ENCODE measurements around the gene ZKSCAN8.

The ZKSCAN8 gene

DNA sequence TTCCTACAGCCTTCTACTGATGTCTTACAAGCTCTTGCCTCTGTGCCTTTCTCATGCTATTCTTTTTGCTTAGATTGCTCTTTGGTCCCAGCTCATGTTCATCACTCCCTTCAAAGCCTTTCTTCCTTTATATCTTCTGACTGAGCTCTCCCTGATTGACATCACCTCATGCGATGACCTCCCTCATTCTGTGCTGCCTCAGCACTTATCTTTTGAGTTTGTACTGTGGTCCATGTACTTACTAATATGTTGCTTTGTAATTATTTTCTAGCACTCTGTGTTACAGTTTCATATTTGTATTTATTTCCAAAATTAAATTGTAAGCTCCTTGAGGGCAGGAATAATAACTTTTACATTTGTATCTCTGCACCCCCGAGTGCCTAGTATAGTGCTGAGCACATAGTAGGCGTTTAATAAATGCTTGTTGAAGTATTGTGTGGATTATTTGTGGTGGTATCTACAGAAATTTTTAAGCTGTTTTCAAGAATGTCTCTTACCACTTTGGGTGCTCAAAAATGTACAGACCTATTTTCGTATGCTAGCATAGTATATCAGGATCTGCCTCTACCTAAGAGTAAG lies 17.4 kb downstream of the ZKSCAN8 start:
- H3K27me3 ChIP-seq (ENCODE audit: insufficient read depth, poor library complexity, severe bottlenecking) = no peaks in the 10 kb centered on the region
- no peak overlapping the region for H3K4me3 ChIP-seq (replicated peaks; ENCODE audit: insufficient read depth, low read length)
- DNase-seq (ENCODE audit: low read depth in 1 of 2, low spot score in 1 of 2) = no peak
- H3K27ac ChIP-seq (replicated peaks) = no peak overlapping the region
- TF ChIP-seq, protein P1, sequence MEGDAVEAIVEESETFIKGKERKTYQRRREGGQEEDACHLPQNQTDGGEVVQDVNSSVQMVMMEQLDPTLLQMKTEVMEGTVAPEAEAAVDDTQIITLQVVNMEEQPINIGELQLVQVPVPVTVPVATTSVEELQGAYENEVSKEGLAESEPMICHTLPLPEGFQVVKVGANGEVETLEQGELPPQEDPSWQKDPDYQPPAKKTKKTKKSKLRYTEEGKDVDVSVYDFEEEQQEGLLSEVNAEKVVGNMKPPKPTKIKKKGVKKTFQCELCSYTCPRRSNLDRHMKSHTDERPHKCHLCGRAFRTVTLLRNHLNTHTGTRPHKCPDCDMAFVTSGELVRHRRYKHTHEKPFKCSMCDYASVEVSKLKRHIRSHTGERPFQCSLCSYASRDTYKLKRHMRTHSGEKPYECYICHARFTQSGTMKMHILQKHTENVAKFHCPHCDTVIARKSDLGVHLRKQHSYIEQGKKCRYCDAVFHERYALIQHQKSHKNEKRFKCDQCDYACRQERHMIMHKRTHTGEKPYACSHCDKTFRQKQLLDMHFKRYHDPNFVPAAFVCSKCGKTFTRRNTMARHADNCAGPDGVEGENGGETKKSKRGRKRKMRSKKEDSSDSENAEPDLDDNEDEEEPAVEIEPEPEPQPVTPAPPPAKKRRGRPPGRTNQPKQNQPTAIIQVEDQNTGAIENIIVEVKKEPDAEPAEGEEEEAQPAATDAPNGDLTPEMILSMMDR (IDR thresholded peaks at IDR 0.05; ENCODE audit: insufficient read depth, low read length) = no peak
- TF ChIP-seq, protein P2, sequence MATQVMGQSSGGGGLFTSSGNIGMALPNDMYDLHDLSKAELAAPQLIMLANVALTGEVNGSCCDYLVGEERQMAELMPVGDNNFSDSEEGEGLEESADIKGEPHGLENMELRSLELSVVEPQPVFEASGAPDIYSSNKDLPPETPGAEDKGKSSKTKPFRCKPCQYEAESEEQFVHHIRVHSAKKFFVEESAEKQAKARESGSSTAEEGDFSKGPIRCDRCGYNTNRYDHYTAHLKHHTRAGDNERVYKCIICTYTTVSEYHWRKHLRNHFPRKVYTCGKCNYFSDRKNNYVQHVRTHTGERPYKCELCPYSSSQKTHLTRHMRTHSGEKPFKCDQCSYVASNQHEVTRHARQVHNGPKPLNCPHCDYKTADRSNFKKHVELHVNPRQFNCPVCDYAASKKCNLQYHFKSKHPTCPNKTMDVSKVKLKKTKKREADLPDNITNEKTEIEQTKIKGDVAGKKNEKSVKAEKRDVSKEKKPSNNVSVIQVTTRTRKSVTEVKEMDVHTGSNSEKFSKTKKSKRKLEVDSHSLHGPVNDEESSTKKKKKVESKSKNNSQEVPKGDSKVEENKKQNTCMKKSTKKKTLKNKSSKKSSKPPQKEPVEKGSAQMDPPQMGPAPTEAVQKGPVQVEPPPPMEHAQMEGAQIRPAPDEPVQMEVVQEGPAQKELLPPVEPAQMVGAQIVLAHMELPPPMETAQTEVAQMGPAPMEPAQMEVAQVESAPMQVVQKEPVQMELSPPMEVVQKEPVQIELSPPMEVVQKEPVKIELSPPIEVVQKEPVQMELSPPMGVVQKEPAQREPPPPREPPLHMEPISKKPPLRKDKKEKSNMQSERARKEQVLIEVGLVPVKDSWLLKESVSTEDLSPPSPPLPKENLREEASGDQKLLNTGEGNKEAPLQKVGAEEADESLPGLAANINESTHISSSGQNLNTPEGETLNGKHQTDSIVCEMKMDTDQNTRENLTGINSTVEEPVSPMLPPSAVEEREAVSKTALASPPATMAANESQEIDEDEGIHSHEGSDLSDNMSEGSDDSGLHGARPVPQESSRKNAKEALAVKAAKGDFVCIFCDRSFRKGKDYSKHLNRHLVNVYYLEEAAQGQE (IDR thresholded peaks at IDR 0.05; ENCODE audit: insufficient replicate concordance, low read depth) = no peak
- TF ChIP-seq SPI1 (IDR thresholded peaks at IDR 0.05; ENCODE audit: borderline replicate concordance, low read depth) (no peak), GABPA (IDR thresholded peaks at IDR 0.05; ENCODE audit: low read depth) (no peak), POLR2AphosphoS5 (IDR thresholded peaks at IDR 0.05; ENCODE audit: low read depth) (no peak)

DNA sequence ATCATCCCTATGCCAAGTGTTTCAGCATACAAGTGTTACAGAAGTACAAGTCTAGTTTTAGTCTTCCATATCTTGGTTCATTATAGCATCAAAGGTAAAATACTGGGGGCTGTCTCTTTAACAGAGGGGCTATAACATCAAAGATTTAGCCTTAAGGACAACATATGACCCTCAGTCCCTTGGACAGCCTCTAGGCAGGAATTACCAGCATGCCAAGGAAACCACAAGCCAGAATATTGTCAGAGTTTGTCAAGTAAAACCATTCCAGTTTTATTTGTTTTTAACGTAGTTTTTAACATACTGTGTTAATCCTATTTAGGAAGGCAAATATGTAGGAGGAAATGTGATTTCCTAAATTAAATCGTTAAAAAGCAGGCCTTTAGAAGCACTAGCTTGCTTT lies 18.6 kb downstream of the ZKSCAN8 start:
- no peak for DNase-seq (ENCODE audit: low read depth in 1 of 2, low spot score in 1 of 2)
- Histone ChIP-seq H3K27ac (replicated peaks) (no peak overlapping the region), H3K4me3 (replicated peaks; ENCODE audit: insufficient read depth, low read length) (no peak overlapping the region), H3K27me3 (ENCODE audit: insufficient read depth, poor library complexity, severe bottlenecking) (no peaks in the 10 kb centered on the region)
- TF ChIP-seq POLR2AphosphoS5 (IDR thresholded peaks at IDR 0.05; ENCODE audit: low read depth) (peak; percentile 8; the same call in 1 of the 2 replicates), GABPA (IDR thresholded peaks at IDR 0.05; ENCODE audit: low read depth) (no peak)
- TF ChIP-seq, protein P1 (IDR thresholded peaks at IDR 0.05; ENCODE audit: insufficient read depth, low read length) = no peak

DNA sequence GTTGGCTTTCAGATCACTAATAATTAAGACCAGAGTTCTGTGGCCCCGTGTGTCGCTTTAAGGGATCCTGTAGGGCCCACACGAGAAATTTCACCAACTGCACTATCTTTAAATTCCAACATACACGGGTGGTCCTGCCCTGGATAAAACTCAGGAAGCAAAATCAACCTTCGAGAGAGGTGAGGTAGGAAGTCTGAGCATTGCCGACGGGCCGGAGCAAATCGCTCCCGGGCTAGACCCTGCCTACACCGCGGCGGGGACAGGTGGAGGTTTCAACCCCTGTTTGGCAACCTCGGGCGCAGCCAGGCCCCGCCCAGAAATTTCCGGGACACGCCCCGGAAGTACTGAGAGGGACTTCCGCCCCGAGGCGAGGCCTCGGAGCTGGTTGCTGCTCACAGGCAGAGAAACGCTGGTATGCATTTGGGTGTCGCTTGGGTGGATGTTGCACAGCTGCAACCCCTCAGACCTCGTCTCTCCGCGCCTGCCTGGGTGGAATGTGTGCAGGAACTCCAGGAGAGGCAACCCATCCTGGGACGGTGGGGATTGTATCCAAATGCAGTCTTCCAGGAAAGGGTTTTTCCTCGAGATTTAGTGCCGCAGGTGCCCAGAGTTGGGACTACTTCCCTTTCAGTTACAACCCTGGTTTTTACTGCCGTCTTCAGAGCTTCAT lies 19.9 kb downstream of the ZKSCAN8 start:
- H3K27me3 ChIP-seq (ENCODE audit: insufficient read depth, poor library complexity, severe bottlenecking) = no peaks in the 10 kb centered on the region
- peak overlapping the region; percentile 64 for H3K27ac ChIP-seq (replicated peaks)
- peak; percentile 81 to 92 for DNase-seq (ENCODE audit: low read depth in 1 of 2, low spot score in 1 of 2)
- H3K4me3 ChIP-seq (replicated peaks; ENCODE audit: insufficient read depth, low read length) = peak overlapping the region; percentile 54
- TF ChIP-seq, protein P1 (IDR thresholded peaks at IDR 0.05; ENCODE audit: insufficient read depth, low read length) = no peak
- TF ChIP-seq, protein P2 (IDR thresholded peaks at IDR 0.05; ENCODE audit: insufficient replicate concordance, low read depth) = no peak
- TF ChIP-seq SPI1 (IDR thresholded peaks at IDR 0.05; ENCODE audit: borderline replicate concordance, low read depth) = peak; percentile 68; the same call in 1 of the 2 replicates
- TF ChIP-seq GABPA (IDR thresholded peaks at IDR 0.05; ENCODE audit: low read depth) = peak; percentile 91
- peak; percentile 96 for TF ChIP-seq POLR2AphosphoS5 (IDR thresholded peaks at IDR 0.05; ENCODE audit: low read depth)
